ENCODE results near the gene ELAVL1. TPM values are rescaled to one million over a fixed set of nuclear protein-coding genes. Genes with fewer than 3 reads are reported as not detected.

Gene ELAVL1
- total RNA-seq: 100 to 1,000 TPM; 119 to 150 TPM

GRCh38 chr19:8005534-8006256, at the start of gene ELAVL1:
TSS of gene ELAVL1 (minus strand) at chr19:8005641. CDS start at chr19:7991815, 13,826 bp downstream.
- peaks cover 6% of the 10 kb centered on the region for H3K36me3 Mint-ChIP-seq
- H3K9me3 Mint-ChIP-seq (ENCODE audit: low read depth): no peaks in the 10 kb centered on the region
- DNase-seq: peak; percentile 91
- CTCF ChIA-PET: interaction anchor here (0.8 to 6.8 kb wide), 10 partner anchors 10 to 153 kb away, joined by 3 to 74 read pairs (median 4); partner anchors contain the start of gene TIMM44
- ATAC-seq: peak; percentile 95
- H3K27ac Mint-ChIP-seq: peak within 1 kb of the TSS; percentile 87
- H3K27me3 Mint-ChIP-seq: no peaks in the 10 kb centered on the region
- peak within 1 kb of the TSS; percentile 93 for H3K4me3 Mint-ChIP-seq
- H3K4me1 Mint-ChIP-seq: peaks cover 39% of the 10 kb centered on the region

DNA sequence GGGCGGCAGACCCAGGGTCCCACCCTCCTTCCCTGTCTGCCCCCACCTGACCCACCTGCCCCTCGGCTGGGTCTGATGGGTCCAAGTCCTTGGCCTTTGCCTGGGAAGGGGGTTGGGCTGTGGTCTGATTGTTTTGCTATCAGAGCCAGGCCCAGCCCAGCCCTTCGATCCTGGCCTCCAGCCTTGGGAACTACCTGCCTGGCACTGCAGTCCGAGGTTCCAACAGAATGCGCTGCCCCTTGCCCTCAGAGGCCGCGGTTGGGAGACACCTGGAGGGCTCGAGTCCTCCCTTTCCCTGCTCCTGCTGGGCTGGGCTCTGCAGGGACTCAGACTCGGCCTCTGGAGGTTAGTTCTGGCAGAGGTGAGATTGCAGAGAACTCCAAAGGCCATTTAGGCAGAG, 48.7 kb upstream of the ELAVL1 start:
- H3K4me3 Mint-ChIP-seq: no peak overlapping the region
- ATAC-seq (no peak), DNase-seq (no peak)
- no peaks in the 10 kb centered on the region for H3K9me3 Mint-ChIP-seq (ENCODE audit: low read depth)
- peaks cover 6% of the 10 kb centered on the region for H3K27me3 Mint-ChIP-seq
- H3K27ac Mint-ChIP-seq: no peak overlapping the region
- no peaks in the 10 kb centered on the region for H3K36me3 Mint-ChIP-seq
- CTCF ChIA-PET: interaction anchor here (1.5 kb wide), 1 partner anchor 14 kb away, joined by 4 read pairs; no protein-coding TSS in a partner anchor
- peaks cover 13% of the 10 kb centered on the region for H3K4me1 Mint-ChIP-seq

GRCh38 chr19:8052464-8052859, 47.0 kb upstream of the ELAVL1 start, which contains the start of gene CCL25:
TSS of gene CCL25 (plus strand) at chr19:8052760. CDS start at chr19:8053050, 290 bp downstream.
- H3K4me3 Mint-ChIP-seq: no peak within 1 kb of the TSS
- peaks cover 14% of the 10 kb centered on the region for H3K4me1 Mint-ChIP-seq
- no peak within 1 kb of the TSS for H3K27ac Mint-ChIP-seq
- H3K36me3 Mint-ChIP-seq: no peaks in the 10 kb centered on the region
- H3K27me3 Mint-ChIP-seq: peaks cover 13% of the 10 kb centered on the region
- no peak for DNase-seq
- no peaks in the 10 kb centered on the region for H3K9me3 Mint-ChIP-seq (ENCODE audit: low read depth)
- ATAC-seq: no peak
- CTCF ChIA-PET: interaction anchor here (1.0 to 1.6 kb wide), 2 partner anchors 50 to 123 kb away, joined by 3 to 5 read pairs; no protein-coding TSS in a partner anchor

GRCh38 chr19:8050274-8051096, 45.0 kb upstream of the ELAVL1 start:
- CTCF ChIA-PET: no interaction called here
- Mint-ChIP-seq H3K27me3 (peaks cover 19% of the 10 kb centered on the region), H3K9me3 (ENCODE audit: low read depth) (no peaks in the 10 kb centered on the region), H3K36me3 (no peaks in the 10 kb centered on the region), H3K4me1 (peaks cover 19% of the 10 kb centered on the region), H3K4me3 (peak overlapping the region; percentile 30), H3K27ac (no peak overlapping the region)
- DNase-seq (peak; percentile 90), ATAC-seq (peak; percentile 90)

- Mint-ChIP-seq H3K27me3 (peaks cover 19% of the 10 kb centered on the region), H3K4me1 (peaks cover 13% of the 10 kb centered on the region), H3K36me3 (no peaks in the 10 kb centered on the region), H3K27ac (no peak overlapping the region), H3K4me3 (no peak overlapping the region), H3K9me3 (ENCODE audit: low read depth) (no peaks in the 10 kb centered on the region)
- ATAC-seq (no peak), DNase-seq (no peak)
- CTCF ChIA-PET: interaction anchor here (0.6 to 1.3 kb wide), 6 partner anchors 14 to 1640 kb away, joined by 3 to 5 read pairs (median 4); no protein-coding TSS in a partner anchor
These were observed 41.2 kb upstream of the ELAVL1 start for GRCh38 chr19:8046569-8047165.

GRCh38 chr19:8045872-8046568, 40.6 kb upstream of the ELAVL1 start:
- Mint-ChIP-seq H3K4me1 (peaks cover 12% of the 10 kb centered on the region), H3K27me3 (peaks cover 19% of the 10 kb centered on the region), H3K4me3 (no peak overlapping the region), H3K36me3 (no peaks in the 10 kb centered on the region), H3K27ac (no peak overlapping the region), H3K9me3 (ENCODE audit: low read depth) (no peaks in the 10 kb centered on the region)
- CTCF ChIA-PET: interaction anchor here (0.5 to 1.3 kb wide), 2 partner anchors 39 to 43 kb away, joined by 3 to 5 read pairs; no protein-coding TSS in a partner anchor
- no peak for ATAC-seq
- no peak for DNase-seq

DNA sequence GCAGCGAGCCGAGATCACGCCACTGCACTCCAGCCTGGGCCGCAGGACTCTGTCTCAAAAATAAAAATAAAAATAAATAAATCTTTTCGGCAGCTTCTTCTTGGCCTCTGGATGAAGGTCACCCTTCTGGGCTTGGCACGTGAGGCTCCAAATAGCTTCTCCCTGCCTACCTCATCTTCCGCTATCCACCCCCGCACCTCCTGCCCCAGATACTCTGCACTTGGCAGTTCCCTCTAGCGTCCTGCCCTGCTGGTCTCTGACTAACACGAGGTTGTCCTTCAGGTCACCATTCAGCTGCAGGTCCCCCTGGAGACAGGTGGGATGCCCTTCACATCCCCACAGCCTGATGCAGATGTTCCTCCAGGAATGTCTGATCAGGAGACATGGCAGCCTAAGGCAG, 38.6 kb upstream of the ELAVL1 start:
- CTCF ChIA-PET: interaction anchor here (1.1 kb wide), 1 partner anchor 175 kb away, joined by 3 read pairs; no protein-coding TSS in a partner anchor
- H3K9me3 Mint-ChIP-seq (ENCODE audit: low read depth): no peaks in the 10 kb centered on the region
- H3K27me3 Mint-ChIP-seq: peaks cover 12% of the 10 kb centered on the region
- H3K36me3 Mint-ChIP-seq: no peaks in the 10 kb centered on the region
- ATAC-seq: no peak
- H3K27ac Mint-ChIP-seq: no peak overlapping the region
- H3K4me1 Mint-ChIP-seq: peaks cover 6% of the 10 kb centered on the region
- no peak for DNase-seq
- no peak overlapping the region for H3K4me3 Mint-ChIP-seq

DNA sequence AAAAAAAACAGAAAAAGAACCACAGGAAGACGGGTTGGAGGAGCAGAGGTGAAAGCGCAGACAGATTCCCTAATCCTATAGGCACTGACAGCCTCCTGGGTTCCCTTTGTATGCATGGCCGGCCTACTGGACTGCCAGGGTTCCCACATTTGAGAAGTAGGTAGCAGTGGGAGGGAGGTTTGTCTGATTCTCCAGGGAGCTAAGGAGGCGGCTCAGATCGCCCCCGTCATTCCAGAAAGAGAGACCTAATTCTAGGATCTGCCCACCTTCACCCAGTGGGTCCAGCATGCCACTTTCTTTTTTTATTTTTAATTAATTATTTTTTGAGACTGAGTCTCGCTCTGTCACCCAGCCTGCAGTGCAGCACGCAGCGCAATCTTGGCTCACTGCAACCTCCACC, 37.5 kb upstream of the ELAVL1 start:
- CTCF ChIA-PET: interaction anchor here (0.6 to 1.1 kb wide), 3 partner anchors 41 to 173 kb away, joined by 3 to 4 read pairs (median 3); no protein-coding TSS in a partner anchor
- DNase-seq: no peak
- no peaks in the 10 kb centered on the region for H3K9me3 Mint-ChIP-seq (ENCODE audit: low read depth)
- peaks cover 6% of the 10 kb centered on the region for H3K4me1 Mint-ChIP-seq
- no peak for ATAC-seq
- no peak overlapping the region for H3K4me3 Mint-ChIP-seq
- H3K27ac Mint-ChIP-seq: no peak overlapping the region
- peaks cover 10% of the 10 kb centered on the region for H3K27me3 Mint-ChIP-seq
- H3K36me3 Mint-ChIP-seq: no peaks in the 10 kb centered on the region

- DNase-seq: no peak
- CTCF ChIA-PET: interaction anchor here (0.5 kb wide), 1 partner anchor 10 kb away, joined by 3 read pairs; no protein-coding TSS in a partner anchor
These were observed 36.1 kb upstream of the ELAVL1 start for GRCh38 chr19:8041531-8041931.

DNA sequence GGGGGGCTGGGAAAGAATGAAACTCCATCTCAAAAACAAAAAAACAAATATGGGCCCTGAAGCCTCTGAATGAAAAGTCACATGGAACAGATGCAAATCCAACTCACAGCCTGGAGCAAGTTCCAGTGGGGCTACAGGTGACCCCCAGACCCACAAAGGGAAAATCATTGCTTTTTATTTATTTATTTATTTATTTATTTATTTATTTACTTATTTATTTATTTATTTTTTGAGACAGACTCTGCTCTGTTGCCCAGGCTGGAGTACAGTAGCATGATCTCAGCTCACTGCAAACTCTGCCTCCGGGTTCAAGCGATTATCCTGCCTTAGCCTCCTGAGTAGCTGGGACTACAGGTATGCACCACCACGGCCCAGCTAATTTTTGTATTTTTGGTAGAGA, 33.8 kb upstream of the ELAVL1 start:
- ATAC-seq: no peak
- no peaks in the 10 kb centered on the region for H3K9me3 Mint-ChIP-seq (ENCODE audit: low read depth)
- peaks cover 12% of the 10 kb centered on the region for H3K27me3 Mint-ChIP-seq
- no peaks in the 10 kb centered on the region for H3K4me1 Mint-ChIP-seq
- no peaks in the 10 kb centered on the region for H3K36me3 Mint-ChIP-seq
- no peak for DNase-seq
- no peak overlapping the region for H3K27ac Mint-ChIP-seq
- no peak overlapping the region for H3K4me3 Mint-ChIP-seq
- CTCF ChIA-PET: no interaction called here

More at GRCh38 chr19:8041531-8041931, 36.1 kb upstream of the ELAVL1 start:
- H3K4me3 Mint-ChIP-seq: no peak overlapping the region
- H3K27me3 Mint-ChIP-seq: peaks cover 10% of the 10 kb centered on the region
- H3K27ac Mint-ChIP-seq: no peak overlapping the region
- no peaks in the 10 kb centered on the region for H3K9me3 Mint-ChIP-seq (ENCODE audit: low read depth)
- H3K4me1 Mint-ChIP-seq: no peaks in the 10 kb centered on the region
- no peak for ATAC-seq
- no peaks in the 10 kb centered on the region for H3K36me3 Mint-ChIP-seq

GRCh38 chr19:8038815-8039214, 33.4 kb upstream of the ELAVL1 start:
- no peaks in the 10 kb centered on the region for H3K36me3 Mint-ChIP-seq
- CTCF ChIA-PET: no interaction called here
- H3K9me3 Mint-ChIP-seq (ENCODE audit: low read depth): no peaks in the 10 kb centered on the region
- no peak for ATAC-seq
- H3K4me1 Mint-ChIP-seq: no peaks in the 10 kb centered on the region
- no peak overlapping the region for H3K4me3 Mint-ChIP-seq
- no peak for DNase-seq
- H3K27me3 Mint-ChIP-seq: peaks cover 12% of the 10 kb centered on the region
- no peak overlapping the region for H3K27ac Mint-ChIP-seq

DNA sequence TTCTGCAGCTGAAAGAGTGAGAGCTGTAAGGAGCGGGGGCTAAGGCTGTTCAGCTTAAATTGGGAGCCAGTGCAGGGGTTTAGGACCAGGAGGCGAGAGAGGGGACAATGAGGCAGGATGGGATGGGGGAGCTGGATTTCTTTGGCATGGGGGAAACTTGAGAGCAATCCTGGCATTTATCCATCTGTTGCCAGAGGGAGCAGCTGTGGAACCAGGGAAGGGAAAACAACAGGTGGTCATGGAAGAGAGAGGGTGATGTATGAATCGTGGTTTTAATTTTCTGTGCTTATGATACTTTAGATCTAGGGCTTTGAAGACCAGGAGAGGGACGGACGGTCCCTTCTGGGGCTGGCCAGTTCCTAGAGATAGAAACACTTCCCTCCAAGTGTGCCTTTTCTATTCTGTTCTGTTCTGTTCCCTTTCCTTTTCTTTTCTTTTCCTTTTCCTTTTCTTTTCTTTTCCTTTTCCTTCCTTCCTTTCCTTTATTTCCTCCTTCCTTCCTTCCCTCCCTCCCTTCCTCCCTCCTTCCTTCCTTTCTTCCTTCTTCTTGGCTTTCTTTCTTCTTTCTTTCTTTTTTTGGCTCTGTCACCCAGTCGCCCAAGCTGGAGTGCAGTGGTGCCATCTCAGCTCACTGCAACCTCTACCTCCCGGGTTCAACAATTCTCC, 31.1 kb upstream of the ELAVL1 start:
- no peak for ATAC-seq
- Mint-ChIP-seq H3K27ac (no peak overlapping the region), H3K4me1 (no peaks in the 10 kb centered on the region), H3K36me3 (no peaks in the 10 kb centered on the region), H3K4me3 (no peak overlapping the region), H3K27me3 (peaks cover 17% of the 10 kb centered on the region), H3K9me3 (ENCODE audit: low read depth) (no peaks in the 10 kb centered on the region)
- DNase-seq: no peak
- CTCF ChIA-PET: no interaction called here
